H9 (cell line): ENCODE measurements around the gene FH. TPM values are rescaled to one million over a fixed set of nuclear protein-coding genes. Genes with fewer than 3 reads are reported as not detected.

ENCODE experiments used
- DNase-seq: peaks from one replicate; pipeline ENCODE4 v3.0.0-alpha.2; 2017
- H2AFZ ChIP-seq: one replicate; pipeline ENCODE4 v1.6.1; 2013; ENCODE audit warnings: mild to moderate bottlenecking, low read length, control low read depth, moderate library complexity
- H2AK5ac ChIP-seq: 2 replicates; pipeline ENCODE4 v1.6.1; 2013; ENCODE audit warnings: low read length, control low read depth, mixed read lengths; ENCODE audit not compliant: insufficient read length
- H2BK120ac ChIP-seq: one replicate; pipeline ENCODE4 v1.6.1; 2013; ENCODE audit warnings: low read depth, mild to moderate bottlenecking, low read length, control low read depth, inconsistent platforms; ENCODE audit not compliant: poor library complexity, severe bottlenecking
- H2BK12ac ChIP-seq: 2 replicates; pipeline ENCODE4 v1.6.1; 2013; ENCODE audit warnings: low read length, control low read depth, mixed read lengths, low read depth; ENCODE audit not compliant: insufficient read length
- H2BK15ac ChIP-seq: 2 replicates; pipeline ENCODE4 v1.6.1; 2013; ENCODE audit warnings: low read depth, low read length, control low read depth
- H2BK20ac ChIP-seq: one replicate; pipeline ENCODE4 v1.6.1; 2013; ENCODE audit warnings: low read depth, mild to moderate bottlenecking, low read length, control low read depth, inconsistent platforms; ENCODE audit not compliant: poor library complexity, severe bottlenecking
- H2BK5ac ChIP-seq: 2 replicates; pipeline ENCODE4 v1.6.1; 2013; ENCODE audit warnings: low read length, control low read depth, mixed read lengths; ENCODE audit not compliant: insufficient read length
- H3K14ac ChIP-seq: 2 replicates; pipeline ENCODE4 v1.6.1; 2013; ENCODE audit warnings: low read length, control low read depth; ENCODE audit not compliant: insufficient read depth
- H3K18ac ChIP-seq: 2 replicates; pipeline ENCODE4 v1.6.1; 2013; ENCODE audit warnings: low read depth, mild to moderate bottlenecking, mixed read lengths, low read length, control low read depth; ENCODE audit not compliant: insufficient read length
- H3K23ac ChIP-seq: 2 replicates; pipeline ENCODE4 v1.6.1; 2013; ENCODE audit warnings: low read length, control low read depth, mixed read lengths, low read depth; ENCODE audit not compliant: insufficient read length
- H3K23me2 ChIP-seq: 2 replicates; pipeline ENCODE4 v1.6.1; 2013; ENCODE audit warnings: low read depth, mild to moderate bottlenecking, mixed read lengths, low read length, control low read depth; ENCODE audit not compliant: insufficient read length, poor library complexity, severe bottlenecking
- H3K27ac ChIP-seq: 2 replicates; pipeline ENCODE4 v1.5.1; 2013; ENCODE audit warnings: low read length, control low read depth, mixed read lengths, low read depth; ENCODE audit not compliant: insufficient read length
- H3K27me3 ChIP-seq: 2 replicates; pipeline ENCODE4 v1.6.1; 2013; ENCODE audit warnings: low read length, control low read depth, inconsistent platforms; ENCODE audit not compliant: insufficient read depth
- H3K4ac ChIP-seq: 2 replicates; pipeline ENCODE4 v1.6.1; 2013; ENCODE audit warnings: low read depth, mild to moderate bottlenecking, control low read depth, inconsistent platforms, low read length, moderate library complexity
- H3K4me1 ChIP-seq: 2 replicates; pipeline ENCODE4 v1.6.1; 2013; ENCODE audit warnings: low read length, control low read depth, inconsistent platforms; ENCODE audit not compliant: insufficient read depth
- H3K4me2 ChIP-seq: 2 replicates; pipeline ENCODE4 v1.6.1; 2013; ENCODE audit warnings: low read length, control low read depth, mixed read lengths; ENCODE audit not compliant: insufficient read length, insufficient read depth
- H3K56ac ChIP-seq: 2 replicates; pipeline ENCODE4 v1.6.1; 2013; ENCODE audit warnings: low read depth, mild to moderate bottlenecking, mixed read lengths, low read length, control low read depth; ENCODE audit not compliant: insufficient read length
- H3K79me1 ChIP-seq: 2 replicates; pipeline ENCODE4 v1.6.1; 2013; ENCODE audit warnings: low read depth, mild to moderate bottlenecking, moderate library complexity, low read length, control low read depth, inconsistent platforms; ENCODE audit not compliant: insufficient read depth, poor library complexity, severe bottlenecking
- H3K79me2 ChIP-seq: 2 replicates; pipeline ENCODE4 v1.6.1; 2013; ENCODE audit warnings: low read length, control low read depth, inconsistent platforms; ENCODE audit not compliant: insufficient read depth
- H3K9ac ChIP-seq: 2 replicates; pipeline ENCODE4 v1.6.1; 2013; ENCODE audit warnings: low read length, control low read depth, mixed read lengths; ENCODE audit not compliant: insufficient read length; ENCODE audit errors: extremely low read depth
- H3K9me3 ChIP-seq: one replicate; pipeline ENCODE4 v1.6.1; 2013; ENCODE audit warnings: low read depth, low read length, inconsistent platforms; ENCODE audit not compliant: control insufficient read depth
- H3T11ph ChIP-seq: one replicate; pipeline ENCODE4 v1.6.1; 2013; ENCODE audit warnings: mild to moderate bottlenecking, low read length, control low read depth, inconsistent platforms
- H4K20me1 ChIP-seq: one replicate; pipeline ENCODE4 v1.6.1; 2013; ENCODE audit not compliant: control insufficient read depth, insufficient read length, insufficient read depth
- H4K5ac ChIP-seq: 2 replicates; pipeline ENCODE4 v1.6.1; 2013; ENCODE audit warnings: low read depth, mild to moderate bottlenecking, mixed read lengths, low read length, control low read depth; ENCODE audit not compliant: insufficient read length
- H4K8ac ChIP-seq: replicated peaks from 2 replicates; pipeline ENCODE4 v1.6.1; 2013; ENCODE audit warnings: low read length, control low read depth, mixed read lengths, low read depth; ENCODE audit not compliant: insufficient read length
- H4K91ac ChIP-seq: 2 replicates; pipeline ENCODE4 v1.6.1; 2013; ENCODE audit warnings: low read depth, mild to moderate bottlenecking, moderate library complexity, mixed read lengths, low read length, control low read depth; ENCODE audit not compliant: insufficient read length
- H3K27ac Mint-ChIP-seq, 3 experiments: 2 replicates in 2 of 3; 3 replicates in 1 of 3; pipeline ENCODE4 v1.8.0; 2020 to 2021; ENCODE audit warnings: mixed read lengths in 3 of 3, mild to moderate bottlenecking in 1 of 3, moderate library complexity in 1 of 3
- H3K27me3 Mint-ChIP-seq: 2 replicates; pipeline ENCODE4 v1.8.0; 2021; ENCODE audit warnings: low read depth, mild to moderate bottlenecking, moderate library complexity, mixed read lengths
- H3K36me3 Mint-ChIP-seq, 3 experiments: 2 replicates in 2 of 3; 3 replicates in 1 of 3; pipeline ENCODE4 v1.8.0; 2020 to 2021; ENCODE audit warnings: low read depth in 3 of 3, mixed read lengths in 3 of 3; ENCODE audit not compliant: insufficient read depth in 1 of 3
- H3K4me1 Mint-ChIP-seq, 2 experiments: 2 replicates each; pipeline ENCODE4 v1.8.0; 2020; ENCODE audit warnings: mixed read lengths in 2 of 2
- H3K4me3 Mint-ChIP-seq, 2 experiments: 2 replicates in 1 of 2; 3 replicates in 1 of 2; pipeline ENCODE4 v1.8.0; 2020 to 2021; ENCODE audit warnings: mild to moderate bottlenecking in 2 of 2, mixed read lengths in 2 of 2, moderate library complexity in 1 of 2
- H3K9me3 Mint-ChIP-seq, 2 experiments: 2 replicates in 1 of 2; 3 replicates in 1 of 2; pipeline ENCODE4 v1.8.0; 2020; ENCODE audit warnings: mild to moderate bottlenecking in 2 of 2, mixed read lengths in 2 of 2, moderate library complexity in 1 of 2
- WGBS: extraction: QIAGEN DNeasy Blood & Tissue Kit; methylation state at CpG from one replicate; pipeline ENCODE4 v1.1.7; 2013; ENCODE audit warnings: missing lambda C conversion rate, low lambda C conversion rate, mixed read lengths; ENCODE audit not compliant: insufficient read length; ENCODE audit errors: extremely low coverage; 5-methylcytosine and 5-hydroxymethylcytosine counted together
- total RNA-seq: library from RNA; stranded (reverse); gene quantifications from 2 replicates; pipeline ENCODE4 v1.2.1, GENCODE V29; 2021
- TF ChIP-seq, protein P1 (sequence below): fragments of 200-600 bp; sonication (generic); conservative IDR thresholded peaks from 3 replicates; pipeline ENCODE4 v1.8.0; 2021; ENCODE audit warnings: antibody characterized with exemption, mild to moderate bottlenecking

Gene FH
- total RNA-seq, 1 experiment from 2014 or later: 83.9 TPM

- H2BK12ac ChIP-seq: no peak overlapping the region
- no peak overlapping the region for H3T11ph ChIP-seq
- no CpG with 5 or more reads among the region's 6 CpGs for WGBS
- H3K14ac ChIP-seq: no peak overlapping the region
- no peak overlapping the region for H3K27ac ChIP-seq
- DNase-seq: no peak
- H3K23me2 ChIP-seq: no peaks in the 10 kb centered on the region
- H2AK5ac ChIP-seq: no peak overlapping the region
- H4K8ac ChIP-seq: no peak overlapping the region
- H3K4ac ChIP-seq: no peak overlapping the region
- no peaks in the 10 kb centered on the region for H3K4me1 ChIP-seq
- Mint-ChIP-seq H3K4me1 (peaks cover 3 to 7% of the 10 kb centered on the region in 2 experiments), H3K27ac (no peak overlapping the region), H3K36me3 (no peaks in the 10 kb centered on the region), H3K9me3 (no peaks in the 10 kb centered on the region), H3K4me3 (no peak overlapping the region), H3K27me3 (peaks cover 65% of the 10 kb centered on the region)
- H3K9ac ChIP-seq: no peak overlapping the region
- H3K79me1 ChIP-seq: no peaks in the 10 kb centered on the region
- no peak overlapping the region for H2AFZ ChIP-seq
- H3K23ac ChIP-seq: no peak overlapping the region
- H3K27me3 ChIP-seq: peaks cover 2% of the 10 kb centered on the region; the same call in 1 of the 2 replicates
- H2BK15ac ChIP-seq: no peak overlapping the region
- no peak overlapping the region for H2BK5ac ChIP-seq
- H3K4me2 ChIP-seq: no peak overlapping the region
- H4K91ac ChIP-seq: no peak overlapping the region
- no peaks in the 10 kb centered on the region for H3K9me3 ChIP-seq
- H4K20me1 ChIP-seq: no peaks in the 10 kb centered on the region
- no peaks in the 10 kb centered on the region for H3K79me2 ChIP-seq
- H2BK120ac ChIP-seq: no peak overlapping the region
- H3K56ac ChIP-seq: no peak overlapping the region
- H3K18ac ChIP-seq: no peak overlapping the region
- H4K5ac ChIP-seq: no peak overlapping the region
- TF ChIP-seq, protein P1, sequence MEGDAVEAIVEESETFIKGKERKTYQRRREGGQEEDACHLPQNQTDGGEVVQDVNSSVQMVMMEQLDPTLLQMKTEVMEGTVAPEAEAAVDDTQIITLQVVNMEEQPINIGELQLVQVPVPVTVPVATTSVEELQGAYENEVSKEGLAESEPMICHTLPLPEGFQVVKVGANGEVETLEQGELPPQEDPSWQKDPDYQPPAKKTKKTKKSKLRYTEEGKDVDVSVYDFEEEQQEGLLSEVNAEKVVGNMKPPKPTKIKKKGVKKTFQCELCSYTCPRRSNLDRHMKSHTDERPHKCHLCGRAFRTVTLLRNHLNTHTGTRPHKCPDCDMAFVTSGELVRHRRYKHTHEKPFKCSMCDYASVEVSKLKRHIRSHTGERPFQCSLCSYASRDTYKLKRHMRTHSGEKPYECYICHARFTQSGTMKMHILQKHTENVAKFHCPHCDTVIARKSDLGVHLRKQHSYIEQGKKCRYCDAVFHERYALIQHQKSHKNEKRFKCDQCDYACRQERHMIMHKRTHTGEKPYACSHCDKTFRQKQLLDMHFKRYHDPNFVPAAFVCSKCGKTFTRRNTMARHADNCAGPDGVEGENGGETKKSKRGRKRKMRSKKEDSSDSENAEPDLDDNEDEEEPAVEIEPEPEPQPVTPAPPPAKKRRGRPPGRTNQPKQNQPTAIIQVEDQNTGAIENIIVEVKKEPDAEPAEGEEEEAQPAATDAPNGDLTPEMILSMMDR: no peak
- H2BK20ac ChIP-seq: no peak overlapping the region
These were observed 59.3 kb downstream of the FH start for GRCh38 chr1:241460098-241460873.
